T-helper 2 cell (primary cell): ENCODE measurements around the gene BUB3.

Source experiments
- DNase-seq, 5 experiments: peaks; one replicate each; pipeline versions ENCODE4 v3.0.0 to v3.0.0-alpha.2; 2012 to 2022

The BUB3 gene

GRCh38 chr10:123205041-123205440, 50.8 kb downstream of the BUB3 start:
- DNase-seq = no peak

GRCh38 chr10:123212063-123212462, 57.9 kb downstream of the BUB3 start:
- no peak for DNase-seq

- DNase-seq = no peak
These were observed 58.4 kb downstream of the BUB3 start for GRCh38 chr10:123212640-123213039.

- no peak for DNase-seq
These were observed 59.0 kb downstream of the BUB3 start for GRCh38 chr10:123213192-123213591.
